ENCODE measurements around the gene MAGI3. TPM values are rescaled to one million over a fixed set of nuclear protein-coding genes. Genes with fewer than 3 reads are reported as not detected.
"Not testable (repeated sequence)": the region's sequence is repeated elsewhere in the genome, so short reads cannot be mapped to it uniquely, and the experiment has no call there.

The MAGI3 gene
- polyA plus RNA-seq, 3 donors, result 2.9 to 6.0 (median 3.8) TPM

GRCh38 chr1:113540335-113540734 lies 150.0 kb downstream of the MAGI3 start:
- 53 to 96% (median 94%) methylated on average over 3 of the region's 3 CpGs for WGBS, 3 donors
- no peak overlapping the region for H3K27ac ChIP-seq (ENCODE audit: low read depth, low read length)

- no peak overlapping the region for H3K27ac ChIP-seq (ENCODE audit: low read depth, low read length)
- WGBS, 3 donors, result 75 to 90% (median 84%) methylated on average over 2 of the region's 2 CpGs
These were observed 150.8 kb downstream of the MAGI3 start for GRCh38 chr1:113541106-113541505.

GRCh38 chr1:113542221-113542701 lies 151.9 kb downstream of the MAGI3 start:
- whole genome bisulfite sequencing, 3 donors, result 58 to 79% (median 67%) methylated on average over 6 of the region's 6 CpGs
- H3K27ac ChIP-seq (ENCODE audit: low read depth, low read length), result no peak overlapping the region

- WGBS, 3 donors, result 98 to 100% (median 100%) methylated on average over 1 of the region's 1 CpG
- no peak overlapping the region for H3K27ac ChIP-seq (ENCODE audit: low read depth, low read length)
These were observed 152.8 kb downstream of the MAGI3 start for GRCh38 chr1:113543110-113543509.

DNA sequence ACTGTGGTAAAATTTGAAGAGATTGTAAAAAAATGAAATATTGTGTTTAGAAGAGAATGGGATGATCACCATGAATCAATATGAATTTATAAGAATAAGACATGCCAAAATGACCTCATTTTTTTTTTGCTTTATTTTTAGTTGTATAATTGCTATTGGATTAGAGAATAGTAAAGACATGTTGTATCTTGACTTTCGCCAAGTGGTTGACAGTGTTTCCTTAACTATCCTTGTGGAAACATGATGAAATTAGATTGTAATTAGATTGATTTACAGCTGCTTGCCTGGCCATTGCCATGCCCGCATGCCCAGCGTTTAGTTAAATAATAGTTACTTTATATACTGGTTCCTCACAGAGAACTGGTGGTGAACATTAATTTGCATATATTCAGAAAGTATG lies 154.9 kb downstream of the MAGI3 start:
- H3K27ac ChIP-seq (ENCODE audit: low read depth, low read length), result no peak overlapping the region
- 85 to 98% (median 97%) methylated on average over 3 of the region's 3 CpGs for WGBS, 3 donors

GRCh38 chr1:113545626-113546025 lies 155.3 kb downstream of the MAGI3 start:
- H3K27ac ChIP-seq (ENCODE audit: low read depth, low read length), result no peak overlapping the region
- 76 to 81% (median 77%) methylated on average over 2 of the region's 2 CpGs for WGBS, 3 donors

- H3K27ac ChIP-seq (ENCODE audit: low read depth, low read length), result no peak overlapping the region
- WGBS, 3 donors, result 81 to 90% (median 88%) methylated on average over 1 of the region's 1 CpG
These were observed 161.4 kb downstream of the MAGI3 start for GRCh38 chr1:113551728-113552127.

- H3K27ac ChIP-seq (ENCODE audit: low read depth, low read length), result no peak overlapping the region
- WGBS, 3 donors, result 80 to 93% (median 81%) methylated on average over 1 of the region's 1 CpG
These were observed 161.9 kb downstream of the MAGI3 start for GRCh38 chr1:113552244-113552643.

- H3K27ac ChIP-seq (ENCODE audit: low read depth, low read length), result no peak overlapping the region
- 97 to 100% (median 100%) methylated on average over 2 of the region's 2 CpGs for WGBS, 3 donors
These were observed 166.9 kb downstream of the MAGI3 start for GRCh38 chr1:113557187-113557586.

GRCh38 chr1:113565621-113566020 lies 175.3 kb downstream of the MAGI3 start:
- H3K27ac ChIP-seq (ENCODE audit: low read depth, low read length), result no peak overlapping the region

- no peak overlapping the region for H3K27ac ChIP-seq (ENCODE audit: low read depth, low read length)
These were observed 177.1 kb downstream of the MAGI3 start for GRCh38 chr1:113567427-113567826.

DNA sequence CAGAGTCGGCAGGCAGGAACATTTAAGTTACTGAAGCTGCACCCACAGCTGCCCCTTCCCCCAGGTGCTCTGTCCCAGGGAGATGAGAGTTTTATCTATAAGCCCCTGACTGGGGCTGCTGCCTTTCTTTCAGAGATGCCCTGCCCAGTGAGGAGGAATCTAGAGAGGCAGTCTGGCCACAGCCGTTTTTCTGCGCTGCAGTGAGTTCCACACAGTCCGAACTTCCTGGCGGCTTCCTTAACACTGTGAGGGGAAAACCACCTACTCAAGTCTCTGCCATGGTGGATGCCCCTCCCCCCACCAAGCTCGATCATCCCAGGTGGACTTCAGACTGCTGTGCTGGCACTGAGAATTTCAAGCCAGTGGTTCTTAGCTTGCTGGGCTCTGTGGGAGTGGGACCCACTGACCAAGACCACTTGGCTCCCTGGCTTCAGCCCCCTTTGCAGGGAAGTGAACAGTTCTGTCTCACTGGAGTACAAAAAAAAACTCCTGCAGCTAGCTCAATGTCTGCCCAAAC lies 185.5 kb downstream of the MAGI3 start:
- H3K27ac ChIP-seq (ENCODE audit: low read depth, low read length), result not testable (repeated sequence)
- WGBS, 3 donors, result 89 to 93% (median 90%) methylated on average over 6 of the region's 6 CpGs

- H3K27ac ChIP-seq (ENCODE audit: low read depth, low read length), result no peak overlapping the region
- WGBS, 3 donors, result 76 to 88% (median 78%) methylated on average over 6 of the region's 6 CpGs
These were observed 186.0 kb downstream of the MAGI3 start for GRCh38 chr1:113576271-113576670.

- WGBS, 3 donors, result 67 to 80% (median 79%) methylated on average over 2 of the region's 2 CpGs
- no peak overlapping the region for H3K27ac ChIP-seq (ENCODE audit: low read depth, low read length)
These were observed 189.1 kb downstream of the MAGI3 start for GRCh38 chr1:113579256-113580018.

DNA sequence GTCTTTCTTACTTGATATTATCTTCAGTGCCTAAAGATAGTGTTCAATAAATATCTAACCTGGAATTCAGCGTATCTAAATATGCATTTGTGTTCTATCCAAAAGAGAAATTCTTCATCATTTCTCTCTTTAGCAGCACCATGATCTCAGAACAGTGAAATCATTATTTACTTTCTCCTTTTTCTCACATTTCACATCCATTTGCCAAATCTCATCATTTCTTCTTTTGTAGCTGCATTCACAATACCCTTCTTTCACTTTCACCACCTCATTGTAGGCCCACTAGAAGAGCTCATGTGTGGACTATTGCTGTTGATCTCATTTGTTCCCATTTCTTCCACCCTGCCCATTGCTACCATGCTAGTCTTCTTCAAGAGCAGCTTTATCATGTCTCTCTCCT lies 191.0 kb downstream of the MAGI3 start:
- H3K27ac ChIP-seq (ENCODE audit: low read depth, low read length), result no peak overlapping the region
- WGBS, 3 donors, result 90 to 100% (median 97%) methylated on average over 1 of the region's 1 CpG

DNA sequence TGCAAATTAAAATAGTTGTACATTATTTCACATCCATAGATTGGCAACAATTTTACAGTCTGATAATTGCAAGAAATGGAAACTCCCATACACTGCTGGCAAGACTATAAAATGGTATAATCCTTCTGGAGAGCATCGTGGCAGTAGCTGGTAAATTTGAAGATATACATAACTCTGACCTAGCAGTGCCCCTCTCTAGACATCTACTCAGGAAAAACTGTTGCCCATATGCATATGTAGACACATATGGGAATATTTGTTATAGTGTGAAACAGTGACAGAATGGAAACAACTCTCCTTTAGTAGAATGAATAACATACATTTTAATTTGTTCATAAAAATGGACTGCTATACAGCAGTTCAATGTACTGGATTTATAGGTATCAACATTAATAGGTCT lies 191.8 kb downstream of the MAGI3 start:
- WGBS, 3 donors, result 92 to 100% (median 94%) methylated on average over 1 of the region's 1 CpG
- H3K27ac ChIP-seq (ENCODE audit: low read depth, low read length), result no peak overlapping the region

DNA sequence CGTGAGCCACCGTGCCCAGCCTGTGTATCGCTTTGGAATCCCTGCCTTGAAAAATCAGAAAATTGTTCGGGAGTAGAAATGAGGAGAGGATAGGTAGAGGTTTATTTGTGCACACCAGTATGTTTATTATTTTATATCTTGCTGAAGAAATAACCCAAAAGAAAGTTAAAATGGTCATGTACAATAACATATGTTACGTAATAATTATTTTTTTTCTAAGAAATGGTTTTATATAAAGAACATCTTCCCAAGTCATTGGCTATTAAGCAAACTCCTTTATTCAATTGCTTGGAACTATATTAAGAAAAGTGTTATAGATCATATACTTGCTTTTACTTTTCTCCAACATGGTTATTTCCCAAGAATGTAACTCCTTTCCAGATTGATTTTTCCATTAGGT lies 197.2 kb downstream of the MAGI3 start:
- H3K27ac ChIP-seq (ENCODE audit: low read depth, low read length), result no peak overlapping the region
- WGBS, 3 donors, result 77 to 80% (median 79%) methylated on average over 5 of the region's 5 CpGs

- H3K27ac ChIP-seq (ENCODE audit: low read depth, low read length), result no peak overlapping the region
- 90 to 93% (median 92%) methylated on average over 1 of the region's 1 CpG for WGBS, 3 donors
These were observed 201.9 kb downstream of the MAGI3 start for GRCh38 chr1:113592230-113592629.

DNA sequence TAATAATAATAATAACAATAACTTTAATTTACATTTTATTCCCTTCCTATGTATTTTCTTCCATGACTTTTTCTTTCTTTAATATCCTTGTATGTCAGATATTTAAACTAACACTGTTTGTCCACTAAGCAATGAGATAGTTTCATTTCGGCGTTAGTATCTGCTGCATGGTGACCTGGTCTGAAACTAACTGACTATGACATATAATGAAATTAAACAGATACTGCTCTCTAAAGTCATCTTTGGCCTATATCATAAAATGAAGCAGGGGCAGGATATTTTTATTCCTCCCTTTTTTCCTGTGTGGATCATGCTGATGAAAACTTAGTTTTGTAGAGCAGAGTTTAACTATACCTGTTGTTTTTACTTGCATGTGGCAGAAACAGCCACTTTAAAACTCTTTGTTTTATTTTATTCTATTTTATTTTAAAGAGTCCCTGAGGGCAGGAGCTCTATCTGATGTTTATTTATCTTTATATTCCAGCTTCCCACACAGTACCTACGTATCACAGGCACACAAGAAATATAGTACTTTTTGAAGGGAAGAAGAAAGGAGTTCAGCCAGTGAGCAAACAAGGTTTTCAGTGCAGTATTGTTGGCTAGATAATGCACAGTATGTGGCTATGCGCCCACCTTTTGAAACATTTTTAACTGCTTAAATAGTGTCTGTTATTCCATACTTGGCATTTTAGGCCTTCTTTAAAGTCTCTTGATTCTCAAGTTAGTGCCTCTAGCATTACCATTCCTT lies 203.4 kb downstream of the MAGI3 start:
- H3K27ac ChIP-seq (ENCODE audit: low read depth, low read length), result no peak overlapping the region
- 71 to 81% (median 75%) methylated on average over 4 of the region's 4 CpGs for WGBS, 3 donors

DNA sequence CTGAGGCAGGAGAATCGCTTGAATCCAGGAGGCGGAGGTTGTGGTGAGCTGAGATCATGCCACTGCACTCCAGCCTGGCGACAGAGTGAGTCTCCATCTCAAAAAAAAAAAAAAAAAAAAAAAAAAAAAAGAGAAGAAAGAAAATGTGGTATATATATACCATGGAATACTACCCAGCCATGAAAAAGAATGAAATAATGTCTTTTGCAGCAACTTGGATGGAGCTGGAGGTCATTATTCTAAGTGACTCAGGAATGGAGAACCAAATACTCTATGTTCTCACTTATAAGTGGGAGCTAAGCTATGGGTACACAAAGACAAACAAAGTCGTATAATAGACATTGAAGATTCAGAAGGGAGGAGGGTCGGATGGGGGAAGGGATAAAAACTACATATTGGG lies 214.2 kb downstream of the MAGI3 start:
- H3K27ac ChIP-seq (ENCODE audit: low read depth, low read length), result not testable (repeated sequence)
- 97 to 99% (median 98%) methylated on average over 5 of the region's 5 CpGs for WGBS, 3 donors
